CD4-positive, alpha-beta T cell treated with Interleukin-15 for 1 hour (primary cell): Measurements from ENCODE around the gene IL1R1.
"Not testable (repeated sequence)": the region's sequence is repeated elsewhere in the genome, so short reads cannot be mapped to it uniquely, and the experiment has no call there.

Experiments used
- DNase-seq: peaks from one replicate; pipeline ENCODE4 v3.0.0-alpha.2; 2020

Gene IL1R1

GRCh38 chr2:102112271-102112670 is 30.3 kb upstream of the IL1R1 start:
- no peak for DNase-seq

DNA sequence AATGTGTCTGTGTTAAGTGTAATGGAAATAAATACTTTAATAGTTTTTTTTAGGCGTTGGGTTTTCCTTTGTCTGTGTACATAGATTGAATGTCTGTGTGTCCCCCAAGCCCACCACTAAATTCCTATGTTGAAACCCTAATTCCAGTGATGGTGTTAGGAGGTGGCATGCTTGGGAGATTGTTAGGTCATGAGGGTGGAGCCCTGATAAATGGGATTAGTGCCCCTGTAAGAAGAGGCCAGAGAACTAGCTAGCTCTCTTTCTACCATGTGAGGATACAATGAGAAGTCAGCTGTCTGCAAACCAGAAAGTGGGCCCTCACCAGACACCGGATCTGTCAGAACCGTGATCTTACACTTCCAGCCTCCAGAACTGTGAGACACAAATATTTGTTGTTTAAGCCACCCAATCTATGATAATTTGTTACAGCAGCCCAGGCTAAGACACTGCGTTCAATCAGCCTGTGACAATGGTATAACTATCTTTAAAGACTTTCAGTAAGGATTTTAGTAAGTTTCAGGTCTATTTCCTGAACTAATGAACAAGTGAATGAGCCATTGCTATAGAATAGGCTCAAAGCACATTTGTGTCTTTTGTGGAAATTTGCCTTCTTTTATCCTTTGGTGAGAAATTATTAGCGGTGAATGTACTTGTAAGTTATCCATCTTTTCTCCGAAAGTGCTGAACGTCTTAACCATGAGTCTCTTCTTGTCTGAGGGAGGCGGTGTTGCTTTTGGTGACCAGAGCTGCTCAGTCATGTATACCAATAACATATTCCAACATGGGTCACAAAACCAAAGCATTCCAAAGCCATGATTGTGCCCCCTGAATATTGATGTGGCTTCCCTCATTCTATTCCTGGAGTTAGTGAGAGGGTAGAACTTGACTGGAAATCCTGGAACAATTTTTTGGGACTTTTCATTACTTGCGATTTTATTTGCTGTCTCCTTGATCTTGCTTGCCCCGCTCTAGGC is 29.6 kb upstream of the IL1R1 start:
- no peak for DNase-seq

DNA sequence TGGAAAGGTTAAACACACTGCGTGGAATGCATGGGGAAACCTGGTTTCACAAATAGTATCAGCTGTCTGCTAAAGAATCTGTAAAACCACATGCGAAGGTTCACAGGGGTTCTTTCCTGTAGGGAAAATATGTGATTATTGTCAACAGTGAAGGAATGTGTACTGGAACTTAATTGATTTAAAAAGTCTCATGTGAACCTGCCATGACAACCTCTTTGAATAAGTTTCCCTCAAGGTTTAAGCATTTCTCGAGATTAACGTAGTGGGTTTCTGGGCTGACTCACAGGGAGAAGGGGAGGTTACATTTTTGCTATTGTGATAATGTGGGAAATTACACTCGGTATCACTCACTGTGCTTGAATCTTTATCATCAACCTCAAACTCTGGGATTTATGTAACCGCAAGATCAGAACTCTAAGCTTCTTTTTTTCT is 28.2 kb upstream of the IL1R1 start:
- no peak for DNase-seq

- no peak for DNase-seq
These were observed 27.6 kb upstream of the IL1R1 start for GRCh38 chr2:102114851-102115497.

DNA sequence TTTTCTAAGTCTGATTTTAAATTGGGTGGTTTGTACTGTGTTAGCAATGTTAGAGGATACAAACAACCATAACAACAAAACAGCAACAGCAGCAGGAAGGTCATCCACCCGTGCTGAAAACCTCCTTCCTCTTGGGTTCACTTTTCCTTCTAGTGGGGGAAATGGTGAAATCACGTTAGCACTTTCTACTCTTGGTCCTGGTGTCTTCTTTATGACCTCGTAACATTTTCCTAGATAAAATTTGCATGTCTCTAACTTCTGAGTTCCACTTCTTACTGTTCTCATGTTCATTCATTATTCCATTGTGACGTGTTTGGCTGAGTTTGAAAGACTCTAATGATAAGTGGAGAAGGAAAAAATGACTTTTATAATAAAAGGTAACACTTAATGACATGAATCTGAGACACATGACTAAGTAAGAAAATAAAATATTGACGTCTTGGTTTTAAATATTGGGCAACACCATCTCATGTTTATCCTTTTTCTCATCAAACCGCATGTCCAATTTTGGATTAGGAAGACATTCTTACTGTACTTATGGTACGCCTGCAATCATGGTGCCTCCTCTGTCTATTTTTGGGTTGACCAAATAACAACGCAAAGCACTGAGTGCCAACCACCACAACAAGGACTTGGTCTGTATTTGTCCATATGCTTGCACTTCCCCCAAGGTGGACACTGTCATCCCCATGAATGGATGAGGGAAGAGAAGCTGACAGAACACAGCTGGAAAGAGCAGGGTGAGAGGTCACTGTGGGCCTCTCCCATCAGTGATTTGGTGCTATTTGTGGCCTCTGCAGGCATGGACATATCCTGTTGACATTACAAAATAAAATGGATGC is 25.7 kb upstream of the IL1R1 start:
- no peak for DNase-seq

DNA sequence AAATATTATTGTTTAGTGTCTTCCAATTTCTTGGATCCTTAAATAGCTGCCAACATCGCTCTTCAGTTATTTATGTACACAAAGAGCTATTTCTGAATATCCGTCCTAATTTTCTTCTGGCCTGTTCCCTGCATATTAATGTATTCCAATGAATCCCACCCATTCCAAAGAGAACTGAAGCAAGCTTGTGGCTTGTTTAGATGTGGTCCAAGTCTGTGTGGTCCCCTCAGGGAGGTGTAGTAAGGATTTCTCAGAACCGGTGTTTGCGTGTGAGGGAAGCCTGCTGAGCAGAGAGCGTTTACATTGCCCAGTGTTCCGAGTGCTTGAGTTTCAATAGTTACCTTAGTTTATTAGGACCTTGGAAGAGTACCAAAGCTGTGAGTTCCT is 25.1 kb upstream of the IL1R1 start:
- no peak for DNase-seq

DNA sequence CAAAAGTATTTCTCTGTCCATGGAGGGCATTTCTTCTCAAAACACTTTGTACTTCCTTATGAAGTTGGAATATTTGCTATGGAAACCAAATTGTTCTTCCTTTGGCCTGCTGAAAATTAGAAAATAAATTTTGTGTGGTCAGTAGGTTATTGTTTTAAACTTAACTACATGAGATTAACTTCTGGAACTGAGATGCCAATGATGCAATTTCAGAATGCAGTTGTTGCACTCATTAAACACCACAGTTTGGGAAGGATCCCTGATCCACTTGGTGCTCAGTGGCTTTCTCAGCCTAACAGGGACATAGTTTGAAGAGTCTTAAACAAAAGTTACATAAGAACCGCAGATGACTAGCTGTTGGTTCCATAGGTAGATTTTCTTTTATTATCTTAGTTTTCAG is 23.3 kb upstream of the IL1R1 start:
- no peak for DNase-seq

DNA sequence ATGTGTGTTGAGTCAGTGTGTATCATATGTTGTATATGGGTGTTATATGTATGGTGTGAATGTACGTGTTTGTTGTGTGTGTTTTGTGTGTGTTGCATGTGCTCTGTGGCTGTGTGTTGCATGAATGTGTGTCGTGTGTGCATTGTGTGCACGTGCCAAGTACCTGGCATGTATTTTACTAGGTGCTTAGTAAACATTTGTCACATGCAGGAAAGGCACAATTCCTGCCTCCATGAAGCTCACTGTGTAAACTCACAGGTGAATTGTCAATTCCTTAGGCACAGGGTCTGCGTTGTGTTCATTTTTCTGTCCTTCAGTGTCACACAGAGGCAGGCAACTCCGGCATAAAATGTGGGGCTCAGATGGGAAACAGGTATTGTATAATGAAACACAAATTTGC is 22.3 kb upstream of the IL1R1 start:
- DNase-seq = no peak

- no peak for DNase-seq
These were observed 21.8 kb upstream of the IL1R1 start for GRCh38 chr2:102120701-102121159.

DNA sequence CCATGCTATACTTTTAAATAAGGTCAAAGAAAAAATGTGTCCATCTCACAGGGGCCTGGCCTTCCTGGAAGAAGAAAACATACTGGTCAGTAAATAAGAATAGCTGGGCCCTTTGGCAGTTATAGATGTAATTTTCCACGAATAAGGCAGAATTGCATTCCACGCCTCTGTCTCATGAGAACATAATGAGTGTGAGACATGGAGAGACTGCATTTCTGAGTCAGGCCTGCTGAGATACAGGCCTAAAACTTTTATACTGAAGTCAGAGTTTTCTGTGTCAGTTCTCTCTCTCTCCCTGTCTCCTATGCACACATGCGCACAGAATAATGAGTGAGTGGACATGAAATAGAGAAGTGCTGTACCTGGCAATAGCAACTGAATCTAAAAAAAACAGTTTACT is 20.4 kb upstream of the IL1R1 start:
- DNase-seq = no peak

DNA sequence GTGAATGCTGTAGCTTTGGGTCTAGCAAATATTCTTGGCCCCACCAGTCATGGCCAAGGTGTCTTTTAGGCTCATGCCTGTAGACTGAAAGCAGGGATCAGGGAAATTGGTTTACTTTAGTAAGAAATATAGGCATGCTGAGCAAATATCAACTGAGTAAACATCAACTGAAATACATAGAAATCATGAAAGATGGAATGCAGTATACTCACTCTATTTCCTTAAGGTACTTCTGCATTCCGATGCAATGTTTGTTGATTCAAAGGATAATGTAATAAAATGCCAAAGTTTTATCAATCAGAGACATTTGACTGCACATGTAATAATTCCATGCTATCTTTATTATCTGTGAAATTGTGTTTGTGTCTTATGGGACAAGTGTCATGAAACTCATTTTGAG is 19.6 kb upstream of the IL1R1 start:
- DNase-seq = no peak

DNA sequence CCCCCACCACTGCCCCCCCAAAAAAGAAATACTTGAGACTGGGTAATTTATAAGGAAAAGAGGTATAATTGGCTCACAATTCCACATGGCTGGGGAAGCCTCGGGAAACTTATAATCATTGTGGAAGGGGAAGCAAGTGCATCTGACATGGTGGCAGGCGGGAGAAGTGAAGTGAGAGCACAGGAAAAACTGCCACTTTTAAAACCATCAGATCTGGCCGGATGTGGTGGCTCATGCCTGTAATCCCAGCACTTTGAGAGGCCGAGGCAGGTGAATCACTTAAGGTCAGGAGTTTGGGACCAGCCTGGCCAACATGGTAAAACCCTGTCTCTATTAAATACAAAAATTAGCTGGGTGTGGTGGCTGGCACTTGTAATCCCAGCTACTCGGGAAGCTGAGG is 18.1 kb upstream of the IL1R1 start:
- not testable (repeated sequence) for DNase-seq

DNA sequence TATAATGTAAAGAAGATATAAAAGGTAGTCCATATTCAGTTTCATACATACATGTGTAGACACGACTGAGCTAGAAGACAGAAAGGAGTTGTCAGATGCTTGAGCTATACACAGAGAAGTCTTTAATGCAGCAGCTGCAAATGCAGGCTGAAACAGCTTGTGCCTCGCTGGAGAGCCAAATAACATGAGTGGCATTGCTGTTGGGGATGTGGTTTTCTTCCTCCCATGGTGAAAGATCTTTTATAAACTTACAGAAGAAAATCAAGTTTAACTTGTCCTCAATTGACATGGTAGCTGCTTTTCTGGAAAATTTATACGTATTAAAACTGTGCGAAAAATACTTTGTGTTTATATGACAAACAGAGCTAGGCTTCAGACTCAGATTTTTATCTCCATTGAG is 16.4 kb upstream of the IL1R1 start:
- DNase-seq = no peak

GRCh38 chr2:102126660-102127059 is 15.9 kb upstream of the IL1R1 start:
- DNase-seq = no peak

DNA sequence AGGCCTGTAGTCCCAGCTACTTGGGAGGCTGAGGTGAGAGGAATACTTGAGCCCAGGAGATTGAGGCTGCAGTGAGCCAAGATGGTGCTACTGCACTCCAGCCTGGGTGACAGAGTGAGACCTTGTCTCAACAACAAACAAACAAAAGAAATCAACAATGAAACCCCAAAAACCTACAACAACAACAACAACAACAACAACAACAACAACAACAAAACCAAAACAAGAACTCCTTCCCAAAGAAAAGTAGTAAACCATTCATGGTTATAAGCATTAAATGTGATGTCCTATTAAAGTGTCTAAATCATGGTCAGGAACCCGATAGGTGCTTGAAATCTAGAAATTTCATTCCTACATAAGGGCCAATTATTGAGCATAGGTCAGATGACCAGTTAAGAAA is 13.5 kb upstream of the IL1R1 start:
- no peak for DNase-seq

DNA sequence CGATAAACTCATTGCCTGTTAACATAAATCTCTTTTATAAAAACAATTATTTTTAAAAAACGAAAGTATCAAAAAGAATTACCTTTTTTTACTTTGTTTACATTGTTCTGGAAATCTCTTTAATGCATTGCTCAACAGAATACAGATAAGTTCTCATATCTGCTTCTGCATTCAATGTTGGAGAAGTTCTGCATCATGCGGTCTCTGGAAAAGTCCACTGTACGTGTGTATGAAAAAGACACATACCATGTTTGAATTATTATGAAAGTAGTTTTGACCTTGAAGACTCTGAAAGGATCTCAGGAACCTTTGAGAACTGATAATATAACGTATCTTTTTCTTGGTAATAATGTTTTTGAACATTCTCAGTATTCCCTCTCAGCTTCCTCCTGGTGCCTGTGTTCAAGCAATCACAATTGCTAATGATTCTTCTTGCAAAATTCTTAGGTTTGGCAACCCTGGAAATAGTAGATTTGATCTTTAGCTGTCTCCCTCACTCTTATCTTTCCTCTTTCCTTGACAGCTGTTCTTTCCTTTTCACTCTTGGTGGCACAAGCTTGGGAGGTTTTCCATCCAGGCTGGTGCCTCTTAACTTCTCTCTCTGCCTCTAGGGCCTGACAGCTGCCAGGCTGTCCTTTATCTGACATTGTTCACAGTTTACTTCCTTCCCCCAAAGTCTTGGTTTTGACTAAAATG is 12.4 kb upstream of the IL1R1 start:
- no peak for DNase-seq

DNA sequence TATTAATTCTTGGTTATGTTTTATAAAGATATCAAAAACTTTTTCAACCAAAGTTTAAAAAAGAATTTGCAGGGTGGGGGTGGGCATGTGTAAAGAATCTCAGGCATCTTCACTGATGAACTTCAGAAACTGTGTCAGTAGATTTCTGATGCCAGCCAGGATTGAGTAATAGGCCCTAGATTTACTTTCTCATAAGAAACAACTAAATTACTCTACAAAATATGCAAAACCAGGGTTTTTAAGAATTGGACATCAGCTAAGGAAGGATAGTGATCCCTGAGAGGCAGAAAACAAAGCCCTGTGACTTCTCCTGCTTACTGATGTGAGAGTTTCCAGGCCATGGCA is 11.9 kb upstream of the IL1R1 start:
- DNase-seq = no peak

DNA sequence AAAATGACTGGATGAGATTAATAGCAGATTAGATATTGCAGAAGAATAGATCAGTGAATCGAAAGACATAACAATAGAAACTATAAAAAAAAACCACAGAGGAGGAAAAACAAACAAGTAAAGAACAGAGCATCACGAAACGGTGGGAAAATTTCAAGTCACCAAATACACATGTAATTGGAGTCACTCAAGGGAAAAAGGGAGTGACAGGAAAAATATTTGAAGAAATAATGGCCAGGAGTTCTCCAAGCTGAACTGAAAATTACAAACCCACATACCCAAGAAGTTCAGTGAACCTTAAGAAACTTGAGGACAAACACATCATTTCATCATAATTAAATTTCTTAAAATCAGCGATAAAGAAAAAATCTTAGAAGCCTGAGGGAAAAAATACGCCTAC is 11.0 kb upstream of the IL1R1 start:
- DNase-seq = no peak

DNA sequence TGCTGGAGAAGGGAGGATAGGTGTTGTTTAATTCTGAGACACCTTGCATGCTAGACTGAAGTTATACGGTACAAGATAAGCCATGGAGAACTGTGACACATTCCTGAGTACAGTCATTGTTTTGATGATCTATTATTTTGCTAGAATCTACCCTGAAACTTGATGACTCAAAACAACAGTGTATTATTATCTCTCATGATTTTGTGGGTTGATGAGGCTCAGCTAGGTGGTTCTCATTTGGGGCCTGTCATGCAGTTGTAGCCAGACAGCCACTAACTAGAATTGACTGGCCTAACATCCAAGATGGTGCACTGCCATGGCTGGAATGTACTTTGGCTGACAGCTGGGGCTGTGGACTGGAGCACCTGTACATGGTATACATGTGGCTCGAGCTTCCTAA is 5.4 kb upstream of the IL1R1 start:
- no peak for DNase-seq

DNA sequence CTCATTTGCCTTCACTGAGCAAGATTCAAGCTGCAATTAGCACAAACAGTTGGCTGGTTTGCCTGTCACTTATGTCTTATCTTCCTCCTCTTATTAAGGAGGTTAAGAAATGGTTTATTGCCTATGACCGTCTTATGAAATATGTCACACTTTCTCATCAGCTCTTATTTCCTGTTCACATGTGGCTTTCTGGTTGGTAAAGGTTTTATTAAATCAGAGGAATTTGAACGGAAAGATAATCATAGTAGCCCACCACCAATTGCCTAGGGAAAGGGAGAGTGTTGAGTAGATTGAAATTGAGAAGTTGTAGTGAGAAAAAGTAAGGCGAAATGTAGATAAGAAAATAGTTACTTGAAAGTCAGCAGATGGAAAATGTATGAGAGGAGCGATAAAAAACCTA is 4.2 kb upstream of the IL1R1 start:
- DNase-seq = no peak

DNA sequence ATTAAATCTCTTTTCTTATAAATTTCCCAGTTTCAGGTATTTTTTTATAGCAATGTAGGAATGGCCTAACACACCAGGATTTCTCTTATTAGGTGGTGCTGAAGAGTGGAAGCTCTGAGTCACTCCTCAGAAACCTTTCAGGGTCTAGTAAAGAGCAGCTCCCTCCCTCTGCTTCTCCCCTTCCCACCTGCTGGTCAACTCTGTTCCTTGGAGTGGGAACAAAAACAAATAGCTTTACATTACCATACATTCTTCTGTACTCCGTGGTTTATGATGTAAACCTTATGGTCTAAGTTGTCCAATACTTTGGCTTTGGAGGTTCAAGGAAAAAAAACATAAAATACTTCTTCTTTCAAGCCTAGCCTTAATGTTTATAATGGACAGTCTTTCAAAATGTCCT is 2.7 kb upstream of the IL1R1 start:
- no peak for DNase-seq

GRCh38 chr2:102140377-102140776 is 2.2 kb upstream of the IL1R1 start:
- no peak for DNase-seq
